Stimulated activated naive CD4-positive, alpha-beta T cell treated with Interleukin-2 at 50 U/mL for 16 hours (primary cell): ENCODE data around the gene EIF4G2.
"Not testable (repeated sequence)": the region's sequence is repeated elsewhere in the genome, so short reads cannot be mapped to it uniquely, and the experiment has no call there.

Source experiments
- DNase-seq: peaks from one replicate; lab custom pipeline; 2025; lab: John Stamatoyannopoulos, UW

EIF4G2 gene

DNA sequence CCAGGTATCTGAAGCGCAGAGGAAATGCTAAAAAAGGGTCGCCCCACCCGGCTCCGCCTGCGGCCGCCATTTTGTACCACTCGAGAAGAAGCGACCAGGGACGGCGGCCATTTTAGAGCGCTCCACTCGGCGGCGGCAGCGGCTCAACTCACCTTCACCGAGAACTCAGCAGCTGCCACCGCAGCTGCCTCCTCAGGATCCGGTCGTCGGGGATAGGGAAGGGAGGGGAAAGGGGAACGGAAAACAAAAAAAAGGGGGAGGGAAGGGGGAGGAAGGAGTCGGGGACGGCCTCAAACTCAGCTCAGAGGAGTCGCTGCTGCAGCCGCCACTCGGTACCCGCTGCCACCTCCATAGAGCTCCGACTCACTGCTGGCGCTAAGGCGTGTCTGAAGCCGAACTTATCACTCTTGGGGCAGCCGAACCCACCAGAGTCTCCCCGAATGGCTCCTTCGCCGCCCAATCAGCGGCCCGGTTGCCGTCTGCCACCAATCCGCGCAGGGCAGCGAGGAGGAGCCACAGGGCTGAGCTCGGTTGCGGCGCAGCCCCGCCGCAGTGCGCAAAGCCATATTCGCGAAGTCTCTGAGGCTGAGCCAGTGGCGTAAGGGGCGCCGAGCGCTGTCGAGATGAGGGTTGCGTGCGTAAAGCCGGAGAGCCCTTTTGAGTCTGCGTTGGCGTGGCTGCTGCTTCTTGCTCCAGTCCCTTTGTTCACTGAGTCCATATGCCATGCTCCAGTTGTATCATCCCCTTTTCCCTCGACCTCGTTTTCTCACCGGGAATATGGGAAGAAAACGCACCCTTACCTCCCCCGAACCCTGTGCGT is at the start of gene EIF4G2:
Gene EIF4G2 (minus strand): TSS at position 374 of the 820 bp plus-strand sequence.
- DNase-seq, result peak; percentile 98

DNA sequence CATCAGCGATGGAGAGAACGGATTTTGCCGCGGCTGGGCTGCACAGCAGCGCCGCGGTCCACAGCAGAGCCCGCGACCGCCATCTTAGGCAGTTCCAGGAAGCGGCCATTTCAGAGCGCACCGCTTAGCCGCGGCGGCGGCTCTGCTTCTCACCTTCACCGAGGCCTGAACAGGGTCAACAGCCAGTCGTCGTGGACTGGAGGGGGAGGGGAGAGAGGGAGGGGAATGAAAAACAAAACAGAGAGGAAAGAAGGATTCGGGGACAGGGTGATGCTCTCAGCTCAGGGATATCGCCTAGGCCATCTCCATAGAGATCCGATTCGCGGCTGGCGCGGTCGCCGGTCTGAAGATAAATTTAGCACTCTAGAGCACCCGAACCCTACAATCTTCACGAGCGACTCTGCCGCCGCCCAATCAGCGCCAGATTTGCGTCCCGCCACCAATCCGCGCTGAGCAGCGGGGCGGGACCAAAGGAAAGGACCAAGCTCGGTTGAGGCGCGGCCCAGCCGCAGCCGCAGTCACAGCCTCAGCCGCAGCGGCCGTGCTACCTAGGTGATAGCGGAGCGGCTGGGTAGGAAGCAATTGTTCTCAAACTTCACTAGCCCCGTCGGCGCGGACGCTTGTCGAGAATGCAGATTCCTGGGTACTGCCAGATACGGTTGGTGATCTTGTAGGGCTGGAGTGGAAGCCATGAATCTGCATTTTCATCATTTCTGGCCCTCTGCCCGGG is 49.1 kb upstream of the EIF4G2 start, which contains the start of gene ZBED5:
Gene ZBED5 (minus strand): TSS at position 345 of the 730 bp plus-strand sequence. CDS start 3,108 bp downstream, outside the sequence.
- peak; percentile 95 for DNase-seq

DNA sequence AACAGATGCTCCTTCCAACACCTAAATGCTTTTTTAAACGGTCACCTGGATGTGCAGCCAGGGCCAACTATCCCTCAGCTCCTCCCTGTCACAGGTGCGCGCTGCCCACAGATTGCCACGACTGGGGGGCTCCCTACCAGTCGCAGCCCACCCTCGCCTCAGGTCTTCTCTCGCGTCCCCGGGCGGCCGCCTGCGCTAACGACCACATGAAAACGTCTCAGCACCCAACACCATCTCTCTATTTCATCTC is 48.7 kb upstream of the EIF4G2 start:
- no peak for DNase-seq

DNA sequence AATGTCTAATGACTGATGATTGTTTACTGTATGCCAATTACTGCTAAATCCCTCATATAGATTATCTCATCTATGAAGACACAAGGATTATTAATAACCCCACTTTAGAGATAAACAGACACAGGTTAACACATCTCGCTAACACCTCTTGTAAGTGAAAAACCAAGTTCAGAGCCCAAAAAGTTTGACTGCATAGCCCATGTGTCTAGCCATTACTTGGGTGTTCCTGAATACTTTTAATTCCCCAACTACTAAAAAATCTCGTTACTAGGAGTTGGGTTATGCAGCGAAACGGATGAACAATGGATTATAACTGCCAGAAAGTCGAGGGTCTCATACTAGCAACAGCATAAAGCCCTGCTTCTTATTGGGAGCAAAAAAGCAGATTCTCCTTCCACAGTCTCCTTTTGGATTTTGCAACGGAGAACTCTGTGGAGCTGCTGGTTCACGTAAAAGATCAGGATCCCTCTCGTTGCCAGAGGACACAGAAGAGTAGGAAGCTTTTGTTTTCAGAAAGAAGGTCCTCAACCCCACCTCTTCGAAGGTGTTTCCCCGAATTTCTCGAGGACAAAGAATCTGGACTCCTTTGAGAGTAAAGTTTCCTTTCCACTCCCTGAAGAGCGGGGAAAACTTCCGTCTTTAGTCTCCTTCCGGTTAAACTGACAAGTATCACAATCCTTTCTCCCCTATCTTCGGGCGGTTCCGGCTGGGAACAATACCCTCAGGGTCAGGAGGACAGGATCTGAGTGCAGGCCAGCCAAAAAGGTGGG is 48.1 kb upstream of the EIF4G2 start:
- DNase-seq, result no peak

DNA sequence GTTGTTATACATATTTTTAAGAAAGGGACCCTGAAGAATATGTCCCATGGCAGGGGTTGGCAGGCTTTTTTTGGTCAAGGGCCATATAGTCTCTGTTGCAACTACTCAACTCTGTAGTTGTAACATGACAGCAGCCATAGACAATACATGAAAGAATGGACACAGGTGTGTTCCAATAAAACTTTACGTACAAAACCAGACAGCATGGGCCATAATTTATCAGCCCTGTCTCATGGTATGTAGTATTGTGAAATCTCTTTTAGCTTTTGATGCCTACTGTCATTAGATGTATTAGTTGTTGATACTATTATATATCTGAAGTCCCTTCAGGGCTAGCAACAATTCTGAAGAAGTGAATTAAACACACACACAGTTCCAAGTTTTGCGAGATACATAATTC is 46.6 kb upstream of the EIF4G2 start:
- no peak for DNase-seq

DNA sequence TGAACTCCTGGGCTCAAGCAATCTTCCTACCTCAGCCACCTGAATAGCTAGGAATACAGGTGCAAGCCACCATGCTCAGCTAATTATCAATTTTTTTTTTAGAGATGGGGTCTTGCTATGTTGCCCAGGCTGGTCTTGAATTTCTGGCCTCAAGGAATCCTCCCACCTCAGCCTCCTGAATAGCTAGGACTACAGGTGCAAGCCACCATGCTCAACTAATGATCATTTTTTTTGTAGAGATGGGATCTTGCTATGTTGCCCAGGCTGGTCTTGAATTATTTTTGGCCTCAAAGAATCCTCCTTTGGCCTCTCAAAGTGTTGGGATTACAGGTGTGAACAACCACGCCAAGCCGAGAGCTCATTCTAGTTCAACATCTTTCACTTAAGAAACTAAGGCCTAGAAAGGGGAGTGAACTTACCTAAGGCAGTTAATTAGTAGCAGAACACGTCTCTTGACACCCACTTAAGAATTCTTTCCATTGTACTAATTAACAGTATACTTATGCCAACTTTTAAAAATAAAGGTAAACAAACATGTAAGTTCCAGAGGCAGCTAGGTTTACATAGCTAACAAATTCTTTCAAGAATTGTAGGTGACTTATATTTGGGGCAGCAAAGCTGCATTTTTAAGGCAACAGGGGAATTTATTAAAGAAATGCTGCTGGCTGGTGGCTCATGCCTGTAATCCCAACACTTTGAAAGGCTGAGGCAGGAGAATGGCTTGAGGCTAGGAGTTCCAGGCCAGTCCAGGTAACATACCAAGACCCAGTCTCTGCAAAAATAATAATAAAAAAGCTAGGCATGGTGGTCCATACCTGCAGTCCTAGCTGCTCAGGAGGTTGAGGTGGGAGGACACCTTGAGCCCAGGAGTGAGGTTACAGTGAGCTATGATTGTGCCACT is 39.5 kb upstream of the EIF4G2 start:
- DNase-seq, result no peak

DNA sequence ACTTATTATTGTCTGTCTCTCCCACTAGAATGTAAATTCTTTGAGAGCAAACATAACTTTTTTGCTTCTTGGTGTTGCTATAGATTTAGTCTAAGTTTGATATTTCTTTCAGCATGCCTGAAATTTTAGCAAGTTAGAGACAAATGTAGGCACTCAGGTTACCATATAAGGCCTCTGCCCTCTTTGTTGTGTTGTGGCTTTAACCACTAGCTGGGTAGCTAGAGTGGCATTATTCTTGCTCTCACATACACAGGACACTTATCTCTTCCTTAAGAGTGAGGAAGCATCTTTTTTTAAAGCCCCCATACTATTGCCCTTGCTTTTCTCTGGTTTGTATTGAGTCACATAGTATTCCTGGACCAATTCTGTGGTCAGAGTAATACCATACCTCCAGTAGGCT is 37.9 kb upstream of the EIF4G2 start:
- no peak for DNase-seq

DNA sequence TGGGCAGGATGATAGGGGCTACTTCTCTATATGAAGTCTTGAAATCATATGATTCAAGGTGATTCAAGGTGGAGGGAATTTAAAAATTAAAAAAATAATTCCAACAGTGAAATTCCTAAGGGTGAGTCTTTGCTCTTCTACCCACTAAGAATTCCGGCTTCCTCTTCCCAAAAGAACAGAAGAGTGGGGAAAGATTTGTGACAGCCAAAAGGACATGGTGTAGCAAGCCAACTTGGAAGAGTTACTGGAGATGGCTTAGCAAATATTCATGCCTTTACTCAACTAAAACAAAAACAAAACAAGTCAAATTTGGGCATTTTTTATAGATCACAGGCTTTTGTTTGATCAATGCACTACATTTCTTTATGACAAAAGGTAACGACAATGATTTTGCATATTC is 36.9 kb upstream of the EIF4G2 start:
- no peak for DNase-seq

DNA sequence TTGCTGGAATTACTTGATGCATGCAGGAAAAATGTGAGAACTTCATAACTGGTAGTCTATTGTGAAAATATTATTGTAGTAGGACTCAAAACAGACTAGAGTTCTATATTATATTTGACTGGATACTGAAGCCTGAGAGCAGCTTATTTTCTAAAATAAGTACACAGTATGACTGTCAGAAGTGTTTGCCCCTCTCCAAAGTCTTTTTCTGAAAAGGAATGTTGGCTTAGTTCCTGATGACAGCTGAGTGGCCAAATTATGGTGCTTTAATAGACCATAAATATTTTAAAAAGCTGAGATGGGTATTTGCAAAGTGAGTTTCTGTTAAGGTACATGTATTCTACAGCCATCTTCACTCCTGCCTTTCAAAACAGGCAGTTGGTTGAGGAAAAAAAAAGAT is 36.1 kb upstream of the EIF4G2 start:
- no peak for DNase-seq

DNA sequence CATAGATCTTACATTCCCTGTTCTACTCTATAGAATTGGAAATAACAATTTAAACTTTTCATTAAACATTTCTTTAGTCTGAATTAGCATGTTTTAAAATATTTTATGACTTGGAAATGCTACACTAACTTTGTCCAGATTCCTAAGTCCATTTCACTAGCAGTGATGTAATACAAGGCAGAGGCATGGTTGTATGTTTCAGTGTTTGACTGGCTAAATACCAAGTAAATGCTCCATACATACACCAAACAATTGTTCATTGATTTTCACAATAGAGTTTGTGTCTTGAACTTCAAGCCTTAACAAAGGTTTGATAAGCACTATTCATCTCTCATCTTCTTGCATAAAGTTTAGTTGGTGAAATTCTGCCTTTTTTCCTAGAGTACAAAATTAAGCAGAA is 35.6 kb upstream of the EIF4G2 start:
- no peak for DNase-seq

DNA sequence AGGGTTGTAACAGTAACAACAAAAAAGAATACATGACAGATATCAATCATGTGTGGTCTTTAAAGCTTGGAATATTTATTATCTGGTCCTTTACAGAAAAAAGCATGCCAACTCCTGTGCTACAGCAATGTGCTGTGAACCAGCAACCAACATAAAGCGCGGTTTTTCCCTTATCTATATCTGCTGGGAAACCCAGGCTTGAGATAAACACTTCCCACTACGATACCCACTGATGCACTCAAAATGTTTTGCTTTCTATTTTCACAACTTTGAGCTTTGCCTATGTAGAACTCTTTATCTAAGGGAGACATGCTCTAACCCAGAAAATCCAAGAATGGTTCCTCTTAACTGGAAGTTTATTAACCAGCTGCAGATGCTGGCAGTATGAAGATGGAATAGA is 30.2 kb upstream of the EIF4G2 start:
- no peak for DNase-seq

DNA sequence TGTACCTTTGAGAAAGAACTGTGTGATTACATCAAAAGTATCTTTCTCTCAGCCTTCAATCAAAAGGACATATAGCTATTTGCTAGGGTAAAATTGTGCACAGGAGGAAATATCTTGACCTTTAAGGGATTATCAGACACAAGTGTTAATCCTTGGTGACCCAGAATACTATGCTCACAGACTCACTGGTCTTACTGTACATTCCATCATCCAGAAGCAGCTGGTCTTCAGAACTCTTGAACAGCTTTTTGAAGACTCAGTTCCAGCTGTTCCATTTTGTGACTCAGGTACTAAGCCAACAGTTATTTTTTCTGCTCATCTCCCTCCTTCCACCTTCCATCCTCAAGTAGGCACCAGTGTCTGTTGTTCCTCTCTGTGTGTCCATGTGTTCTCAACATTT is 29.4 kb upstream of the EIF4G2 start:
- no peak for DNase-seq

DNA sequence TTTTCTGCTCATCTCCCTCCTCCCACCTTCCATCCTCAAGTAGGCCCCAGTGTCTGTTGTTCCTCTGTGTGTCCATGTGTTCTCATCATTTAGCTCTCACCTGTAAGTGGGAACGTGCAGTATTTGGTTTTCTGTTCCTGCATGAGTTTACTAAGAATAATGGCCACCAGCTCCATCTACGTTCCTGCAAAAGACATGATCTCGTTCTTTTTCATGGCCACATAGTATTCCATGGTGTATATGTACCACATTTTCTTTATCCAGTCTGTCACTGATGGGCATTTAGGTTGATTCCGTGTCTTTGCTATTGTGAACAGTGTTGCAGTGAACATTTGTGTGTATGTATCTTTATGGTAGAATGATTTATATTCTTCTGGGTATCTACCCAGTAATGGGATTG is 28.2 kb upstream of the EIF4G2 start:
- DNase-seq, result not testable (repeated sequence)

DNA sequence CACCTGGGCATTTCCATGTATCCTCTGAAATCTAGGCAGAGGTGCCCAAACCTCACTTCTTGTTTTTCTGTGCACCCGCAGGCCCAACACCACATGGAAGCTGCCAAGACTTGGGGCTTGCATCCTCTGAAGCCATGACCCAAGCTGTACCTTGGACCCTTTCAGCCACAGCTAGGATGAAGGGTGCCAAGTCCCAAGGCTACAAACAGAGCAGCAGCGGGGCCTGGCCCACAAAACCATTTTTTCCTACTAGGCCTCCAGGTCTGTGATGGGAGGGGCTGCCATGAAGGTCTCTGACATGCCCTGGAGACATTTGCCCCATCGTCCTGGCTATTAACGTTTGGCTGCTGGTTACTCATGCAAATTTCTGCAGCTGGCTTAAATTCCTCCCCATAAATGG is 20.4 kb upstream of the EIF4G2 start:
- no peak for DNase-seq

DNA sequence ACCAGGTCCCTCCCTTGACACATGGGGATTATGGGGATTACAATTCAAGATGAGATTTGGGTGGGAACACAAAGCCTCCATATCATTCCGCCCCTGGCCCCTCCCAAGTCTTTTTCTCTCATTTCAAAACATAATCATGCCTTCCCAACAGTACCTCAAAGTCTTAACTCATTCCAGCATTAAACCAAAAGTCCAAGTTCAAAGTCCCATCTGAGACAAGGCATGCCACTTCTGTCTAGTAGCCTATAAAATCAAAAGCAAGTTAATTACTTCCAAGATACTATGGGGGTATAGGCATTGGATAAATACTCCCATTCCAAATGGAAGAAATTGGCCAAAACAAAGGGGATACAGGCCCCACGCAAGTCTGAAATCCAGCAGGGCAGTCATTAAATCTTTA is 19.7 kb upstream of the EIF4G2 start:
- DNase-seq, result no peak

DNA sequence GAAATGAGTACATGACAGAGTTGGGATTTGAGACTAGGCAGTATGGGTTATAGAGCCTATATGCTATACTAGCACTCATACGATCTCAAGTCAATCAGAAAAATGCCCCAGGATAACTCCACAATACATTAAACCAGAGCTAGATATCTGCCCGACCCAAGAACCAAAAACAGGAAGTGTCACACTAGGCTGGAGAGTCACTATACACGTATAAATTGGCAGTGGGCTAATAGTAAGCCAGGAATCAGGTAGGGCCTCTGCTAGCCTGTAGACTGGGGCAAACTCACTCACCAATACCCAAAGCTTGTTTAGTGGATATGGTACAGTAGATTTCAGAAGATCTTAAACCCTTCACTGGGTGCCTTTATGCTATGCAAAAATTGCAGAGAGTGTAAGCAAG is 16.2 kb upstream of the EIF4G2 start:
- no peak for DNase-seq

DNA sequence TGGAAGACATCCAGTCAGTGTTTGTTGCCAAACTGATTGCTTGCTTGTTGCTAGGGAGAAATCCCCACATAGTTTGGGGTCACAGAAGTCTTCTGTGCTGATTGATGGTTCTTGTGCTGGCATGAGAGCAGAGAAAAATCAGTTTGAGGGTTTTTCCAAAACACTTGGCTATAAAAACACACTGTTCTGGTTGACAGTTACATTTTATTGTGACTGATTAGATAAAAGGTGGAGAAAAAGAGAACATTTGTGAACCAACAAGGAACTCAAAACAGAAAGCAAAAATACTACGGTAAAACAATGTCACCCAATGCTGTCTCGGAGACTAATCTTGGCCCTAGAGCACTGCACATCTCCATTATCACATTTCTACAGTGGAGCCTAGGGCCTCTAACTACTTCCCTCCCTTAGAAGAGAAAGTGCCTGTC is 14.4 kb upstream of the EIF4G2 start:
- DNase-seq, result no peak

DNA sequence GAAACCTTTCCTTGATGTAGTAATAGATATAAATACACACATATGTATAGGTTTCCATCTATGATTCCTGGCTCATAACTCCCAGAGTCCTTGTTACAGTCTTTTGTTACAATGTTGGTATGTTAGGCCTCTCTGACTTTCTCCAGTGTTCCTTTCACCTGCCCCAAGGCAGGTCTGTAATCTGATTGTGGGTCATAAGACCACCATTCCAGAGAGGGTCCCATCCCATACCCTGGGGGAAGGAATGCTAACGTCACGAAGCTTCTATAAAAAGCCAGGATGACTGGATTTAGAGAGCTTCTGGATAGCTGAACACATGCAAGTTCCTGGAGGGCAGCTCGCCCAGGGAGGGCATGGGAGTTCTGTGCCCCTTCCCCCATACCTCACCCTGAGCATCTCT is 13.8 kb upstream of the EIF4G2 start:
- DNase-seq, result not testable (repeated sequence)

DNA sequence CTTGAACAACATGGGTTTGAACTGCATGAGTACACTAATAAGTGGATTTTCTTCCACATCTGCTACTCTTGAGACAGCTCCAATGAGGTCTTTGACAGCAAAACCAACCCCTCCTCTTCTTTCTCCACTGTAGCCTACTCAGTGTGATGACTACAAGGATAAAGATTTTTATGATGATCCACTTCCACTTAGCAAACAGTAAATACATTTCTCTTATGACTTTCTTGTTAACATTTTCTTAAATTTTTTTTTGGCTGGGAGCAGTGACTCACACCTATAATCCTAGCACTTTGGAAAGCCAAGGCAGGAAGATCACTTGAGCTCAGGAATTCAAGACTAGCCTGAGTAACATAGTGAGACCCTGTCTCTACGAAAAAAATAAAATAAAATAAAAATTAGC is 9.9 kb upstream of the EIF4G2 start:
- no peak for DNase-seq

DNA sequence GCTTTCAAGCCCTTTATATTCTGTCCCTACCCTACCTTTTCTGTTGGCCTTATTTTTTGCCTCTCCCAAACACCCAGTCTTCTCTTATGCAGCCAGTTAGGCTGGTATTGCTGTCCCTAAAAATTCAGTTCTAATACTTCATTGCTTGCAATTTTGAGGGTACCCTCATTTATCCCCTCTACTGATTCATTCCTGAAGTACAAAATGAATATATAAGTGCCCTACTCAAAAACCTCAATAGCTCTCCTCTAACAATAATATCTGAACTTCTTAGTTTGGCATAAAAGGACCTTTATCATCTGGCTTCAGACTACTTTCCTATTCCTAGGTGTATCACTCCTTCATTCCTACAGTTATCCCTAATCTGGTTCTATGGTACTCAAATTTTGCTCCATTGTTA is 5.2 kb upstream of the EIF4G2 start:
- DNase-seq, result no peak

DNA sequence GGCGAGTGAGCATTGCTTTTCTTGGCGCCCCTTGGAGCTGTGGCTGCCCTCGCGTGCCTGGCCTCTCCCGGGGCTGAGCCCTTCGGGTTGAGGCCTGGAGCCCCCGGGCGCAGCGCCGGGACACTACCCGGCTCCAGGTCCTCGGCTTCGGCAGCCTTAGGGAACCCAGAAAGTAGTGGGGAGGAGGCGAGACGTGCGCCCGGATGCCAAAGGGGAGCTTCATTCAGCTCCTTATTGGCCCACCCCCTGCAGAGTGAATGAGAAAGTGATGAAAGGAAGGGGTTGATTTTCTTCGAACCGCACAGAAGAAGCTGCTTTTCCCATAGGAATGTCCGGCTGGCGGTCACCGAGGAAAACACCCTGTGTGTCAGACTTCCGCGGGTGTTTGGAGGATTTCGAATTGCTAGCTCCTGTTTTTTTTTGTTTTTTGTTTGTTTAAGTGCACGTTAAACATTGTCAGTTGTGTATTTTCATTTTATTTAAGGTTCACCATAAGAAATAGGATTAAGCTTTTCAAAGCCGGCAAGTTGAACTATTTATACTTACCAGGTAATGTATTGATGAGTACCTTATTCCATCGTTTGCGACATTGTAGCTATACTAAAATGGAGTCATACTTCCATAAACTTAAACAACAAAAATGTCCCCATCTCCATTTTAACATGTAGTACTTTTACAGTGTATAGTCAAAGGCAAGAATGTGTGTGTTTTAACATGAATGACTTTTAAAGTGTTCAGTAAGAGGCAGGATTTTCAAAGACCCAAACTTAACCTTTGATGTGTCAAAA is 841 bp upstream of the EIF4G2 start:
- peak; percentile 56 for DNase-seq
